ENCODE data around the gene VPS4A.

GRCh38 chr16:69315486-69316311, 4.5 kb downstream of the VPS4A start:
- TF ChIP-seq, protein P1, sequence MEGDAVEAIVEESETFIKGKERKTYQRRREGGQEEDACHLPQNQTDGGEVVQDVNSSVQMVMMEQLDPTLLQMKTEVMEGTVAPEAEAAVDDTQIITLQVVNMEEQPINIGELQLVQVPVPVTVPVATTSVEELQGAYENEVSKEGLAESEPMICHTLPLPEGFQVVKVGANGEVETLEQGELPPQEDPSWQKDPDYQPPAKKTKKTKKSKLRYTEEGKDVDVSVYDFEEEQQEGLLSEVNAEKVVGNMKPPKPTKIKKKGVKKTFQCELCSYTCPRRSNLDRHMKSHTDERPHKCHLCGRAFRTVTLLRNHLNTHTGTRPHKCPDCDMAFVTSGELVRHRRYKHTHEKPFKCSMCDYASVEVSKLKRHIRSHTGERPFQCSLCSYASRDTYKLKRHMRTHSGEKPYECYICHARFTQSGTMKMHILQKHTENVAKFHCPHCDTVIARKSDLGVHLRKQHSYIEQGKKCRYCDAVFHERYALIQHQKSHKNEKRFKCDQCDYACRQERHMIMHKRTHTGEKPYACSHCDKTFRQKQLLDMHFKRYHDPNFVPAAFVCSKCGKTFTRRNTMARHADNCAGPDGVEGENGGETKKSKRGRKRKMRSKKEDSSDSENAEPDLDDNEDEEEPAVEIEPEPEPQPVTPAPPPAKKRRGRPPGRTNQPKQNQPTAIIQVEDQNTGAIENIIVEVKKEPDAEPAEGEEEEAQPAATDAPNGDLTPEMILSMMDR (IDR thresholded peaks at IDR 0.05) = no peak
- TF ChIP-seq POLR2A (IDR thresholded peaks at IDR 0.05) = no peak

Measured in prostate gland (tissue), 2 donors.